ENCODE results near the gene KRTAP5-5. TPM values are rescaled to one million over a fixed set of nuclear protein-coding genes. Genes with fewer than 3 reads are reported as not detected.

KRTAP5-5 gene
- total RNA-seq, 1 experiment from 2014 or later: not detected

GRCh38 chr11:1647901-1648652 lies 18.5 kb downstream of the KRTAP5-5 start:
- Histone ChIP-seq H3K4me3 (ENCODE audit: low read length) (no peak overlapping the region), H3K9me3 (ENCODE audit: low read length) (no peaks in the 10 kb centered on the region), H3K27ac (ENCODE audit: low read length) (no peak overlapping the region), H3K36me3 (ENCODE audit: insufficient read depth, low read length) (no peaks in the 10 kb centered on the region), H3K4me2 (ENCODE audit: low read depth, low read length, poor library complexity, severe bottlenecking) (no peak overlapping the region), H3K27me3 (ENCODE audit: low read length) (0 out of 2 replicates have a peak, but pooled peaks cover 3% of the 10 kb centered on the region), H3K4me1 (ENCODE audit: low read length) (no peaks in the 10 kb centered on the region), H3K79me2 (ENCODE audit: low read length) (no peaks in the 10 kb centered on the region), H3K9ac (ENCODE audit: low read length) (no peak overlapping the region), H4K20me1 (ENCODE audit: insufficient read depth, low read depth, low read length) (no peaks in the 10 kb centered on the region), H3K9me2 (replicated peaks; ENCODE audit: insufficient read depth, low read length) (no peaks in the 10 kb centered on the region), H2AFZ (ENCODE audit: low read length) (no peak overlapping the region)
- DNase-seq: no peak

DNA sequence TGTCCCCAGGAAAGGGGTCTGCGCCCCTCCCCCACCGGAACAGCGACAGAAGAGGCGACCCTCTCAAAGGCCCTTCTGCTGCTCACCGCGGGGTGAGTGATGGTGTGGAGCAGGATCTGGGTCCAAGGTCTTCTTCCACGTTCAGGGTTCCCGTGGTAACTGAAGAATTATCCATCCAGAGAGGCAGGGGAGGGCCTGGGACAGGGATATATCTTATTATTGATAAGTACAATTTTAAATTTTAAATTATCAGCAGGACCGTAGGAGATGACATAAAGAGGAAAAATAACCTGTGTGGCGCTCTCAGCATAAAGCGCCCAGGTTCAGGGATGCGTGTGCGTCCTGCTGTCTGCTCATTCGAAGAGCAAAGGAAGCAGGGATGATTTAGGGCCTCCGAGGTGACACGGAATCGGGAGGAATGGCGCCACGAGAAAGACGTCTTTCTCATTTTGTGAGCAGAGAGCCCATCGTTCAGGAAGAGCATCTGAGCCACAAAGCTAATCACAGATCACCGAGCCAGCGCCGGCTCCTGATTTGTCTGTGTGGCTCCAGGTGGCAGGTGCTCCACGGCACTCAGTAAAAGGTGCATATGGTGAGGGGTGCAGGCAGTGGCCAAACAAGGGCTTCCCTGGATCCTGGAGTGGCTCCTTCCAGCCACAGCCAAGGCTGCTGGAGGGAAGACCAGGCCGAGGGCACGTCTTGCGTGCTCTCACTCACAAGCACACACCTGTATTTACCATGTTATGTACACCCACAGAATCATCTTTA lies 19.3 kb downstream of the KRTAP5-5 start:
- H3K4me1 ChIP-seq (ENCODE audit: low read length): no peaks in the 10 kb centered on the region
- H3K79me2 ChIP-seq (ENCODE audit: low read length): no peaks in the 10 kb centered on the region
- no peak overlapping the region for H3K27ac ChIP-seq (ENCODE audit: low read length)
- H3K4me2 ChIP-seq (ENCODE audit: low read depth, low read length, poor library complexity, severe bottlenecking): no peak overlapping the region
- H3K9ac ChIP-seq (ENCODE audit: low read length): no peak overlapping the region
- DNase-seq: no peak
- H3K9me3 ChIP-seq (ENCODE audit: low read length): no peaks in the 10 kb centered on the region
- H3K4me3 ChIP-seq (ENCODE audit: low read length): no peak overlapping the region
- no peaks in the 10 kb centered on the region for H3K36me3 ChIP-seq (ENCODE audit: insufficient read depth, low read length)
- no peak overlapping the region for H2AFZ ChIP-seq (ENCODE audit: low read length)
- H4K20me1 ChIP-seq (ENCODE audit: insufficient read depth, low read depth, low read length): no peaks in the 10 kb centered on the region
- 0 out of 2 replicates have a peak, but pooled peaks cover 3% of the 10 kb centered on the region for H3K27me3 ChIP-seq (ENCODE audit: low read length)
- no peaks in the 10 kb centered on the region for H3K9me2 ChIP-seq (replicated peaks; ENCODE audit: insufficient read depth, low read length)

- Histone ChIP-seq H3K36me3 (ENCODE audit: insufficient read depth, low read length) (no peaks in the 10 kb centered on the region), H3K4me1 (ENCODE audit: low read length) (no peaks in the 10 kb centered on the region), H3K27me3 (ENCODE audit: low read length) (0 out of 2 replicates have a peak, but pooled peaks cover 3% of the 10 kb centered on the region)
Measured at GRCh38 chr11:1650034-1650917, 20.7 kb downstream of the KRTAP5-5 start.

DNA sequence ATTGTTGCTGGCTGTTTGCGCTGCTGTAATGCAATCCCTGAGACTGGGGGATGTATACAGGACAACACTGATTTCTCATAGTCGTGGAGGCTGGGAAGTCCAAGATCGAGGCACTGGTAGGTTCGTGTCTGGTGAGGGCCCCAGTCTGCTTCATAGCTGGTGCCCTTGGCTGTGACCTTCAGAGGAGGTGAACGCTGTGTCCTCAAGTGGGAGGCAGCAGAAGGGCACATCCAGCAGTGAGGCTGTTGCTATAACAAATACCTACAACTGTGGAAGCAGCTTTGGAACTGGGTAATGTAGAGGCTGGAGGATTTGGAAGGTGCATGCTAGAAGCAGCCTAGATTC lies 21.3 kb downstream of the KRTAP5-5 start:
- Histone ChIP-seq H4K20me1 (ENCODE audit: insufficient read depth, low read depth, low read length) (no peaks in the 10 kb centered on the region), H3K9me3 (ENCODE audit: low read length) (no peaks in the 10 kb centered on the region), H3K9ac (ENCODE audit: low read length) (no peak overlapping the region), H3K27me3 (ENCODE audit: low read length) (0 out of 2 replicates have a peak, but pooled peaks cover 3% of the 10 kb centered on the region), H3K79me2 (ENCODE audit: low read length) (no peaks in the 10 kb centered on the region), H3K4me3 (ENCODE audit: low read length) (no peak overlapping the region), H2AFZ (ENCODE audit: low read length) (no peak overlapping the region), H3K4me2 (ENCODE audit: low read depth, low read length, poor library complexity, severe bottlenecking) (no peak overlapping the region), H3K9me2 (replicated peaks; ENCODE audit: insufficient read depth, low read length) (no peaks in the 10 kb centered on the region), H3K27ac (ENCODE audit: low read length) (no peak overlapping the region), H3K4me1 (ENCODE audit: low read length) (no peaks in the 10 kb centered on the region), H3K36me3 (ENCODE audit: insufficient read depth, low read length) (no peaks in the 10 kb centered on the region)
- no peak for DNase-seq

More at GRCh38 chr11:1650034-1650917, 20.7 kb downstream of the KRTAP5-5 start:
- H3K4me3 ChIP-seq (ENCODE audit: low read length): no peak overlapping the region
- no peaks in the 10 kb centered on the region for H4K20me1 ChIP-seq (ENCODE audit: insufficient read depth, low read depth, low read length)
- no peak overlapping the region for H3K4me2 ChIP-seq (ENCODE audit: low read depth, low read length, poor library complexity, severe bottlenecking)
- H3K79me2 ChIP-seq (ENCODE audit: low read length): no peaks in the 10 kb centered on the region
- H3K27ac ChIP-seq (ENCODE audit: low read length): no peak overlapping the region
- no peaks in the 10 kb centered on the region for H3K9me2 ChIP-seq (replicated peaks; ENCODE audit: insufficient read depth, low read length)
- H2AFZ ChIP-seq (ENCODE audit: low read length): no peak overlapping the region
- no peak overlapping the region for H3K9ac ChIP-seq (ENCODE audit: low read length)
- no peaks in the 10 kb centered on the region for H3K9me3 ChIP-seq (ENCODE audit: low read length)
- DNase-seq: no peak

DNA sequence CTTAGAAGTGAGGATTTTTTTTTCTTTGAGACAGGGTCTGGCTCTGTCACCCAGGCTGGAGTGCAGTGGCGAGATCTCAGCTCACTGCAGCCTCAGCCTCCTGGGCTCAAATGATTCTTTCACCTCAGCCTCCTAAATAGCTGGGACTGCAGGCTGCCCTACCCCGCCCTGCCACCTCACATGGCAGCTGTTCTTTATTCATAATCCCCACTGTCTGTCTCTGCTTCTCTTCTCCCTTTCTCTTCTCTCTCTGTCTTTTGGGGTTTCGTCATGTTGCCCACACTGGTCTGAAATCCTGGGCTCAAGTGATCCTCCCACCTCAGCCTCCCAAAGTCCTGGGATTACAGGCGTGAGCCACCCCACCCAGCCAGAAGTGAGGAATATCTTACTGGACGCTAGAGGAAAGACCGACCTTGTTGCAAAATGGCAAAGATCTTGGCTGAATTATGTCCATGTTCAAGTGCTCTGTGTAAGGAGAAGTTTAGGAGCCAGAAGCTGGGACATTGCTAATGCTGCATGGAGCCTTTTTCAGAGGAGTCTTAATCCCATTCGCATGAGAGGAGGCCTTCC lies 21.9 kb downstream of the KRTAP5-5 start:
- no peaks in the 10 kb centered on the region for H3K79me2 ChIP-seq (ENCODE audit: low read length)

GRCh38 chr11:1652026-1652425 lies 22.5 kb downstream of the KRTAP5-5 start:
- DNase-seq: no peak

More for the DNA sequence above, 21.9 kb downstream of the KRTAP5-5 start:
- no peak for DNase-seq
- Histone ChIP-seq H2AFZ (ENCODE audit: low read length) (no peak overlapping the region), H4K20me1 (ENCODE audit: insufficient read depth, low read depth, low read length) (no peaks in the 10 kb centered on the region), H3K27ac (ENCODE audit: low read length) (no peak overlapping the region), H3K9ac (ENCODE audit: low read length) (no peak overlapping the region), H3K4me1 (ENCODE audit: low read length) (no peaks in the 10 kb centered on the region), H3K4me2 (ENCODE audit: low read depth, low read length, poor library complexity, severe bottlenecking) (no peak overlapping the region), H3K4me3 (ENCODE audit: low read length) (no peak overlapping the region), H3K36me3 (ENCODE audit: insufficient read depth, low read length) (no peaks in the 10 kb centered on the region), H3K27me3 (ENCODE audit: low read length) (0 out of 2 replicates have a peak, but pooled peaks cover 3% of the 10 kb centered on the region), H3K9me2 (replicated peaks; ENCODE audit: insufficient read depth, low read length) (no peaks in the 10 kb centered on the region), H3K9me3 (ENCODE audit: low read length) (no peaks in the 10 kb centered on the region)

DNA sequence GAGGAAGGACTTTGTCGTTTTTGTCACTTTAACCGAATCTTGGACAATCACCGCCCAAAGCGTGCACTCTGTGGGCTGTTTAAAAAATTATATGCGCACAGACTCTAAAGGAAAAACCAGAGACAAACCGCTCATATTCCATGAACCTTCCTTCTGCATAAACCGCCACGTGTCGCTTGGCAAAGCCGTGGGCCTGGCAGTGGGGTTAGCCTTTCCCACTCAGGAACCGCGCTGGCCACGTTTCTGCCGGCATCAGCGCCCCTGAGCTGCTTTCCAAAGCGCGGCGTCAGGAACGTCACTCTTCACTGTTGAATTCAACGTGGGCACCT lies 22.8 kb downstream of the KRTAP5-5 start:
- Histone ChIP-seq H2AFZ (ENCODE audit: low read length) (no peak overlapping the region), H4K20me1 (ENCODE audit: insufficient read depth, low read depth, low read length) (no peaks in the 10 kb centered on the region), H3K27me3 (ENCODE audit: low read length) (0 out of 2 replicates have a peak, but pooled peaks cover 3% of the 10 kb centered on the region), H3K4me2 (ENCODE audit: low read depth, low read length, poor library complexity, severe bottlenecking) (no peak overlapping the region), H3K79me2 (ENCODE audit: low read length) (no peaks in the 10 kb centered on the region), H3K4me3 (ENCODE audit: low read length) (no peak overlapping the region), H3K9ac (ENCODE audit: low read length) (no peak overlapping the region), H3K4me1 (ENCODE audit: low read length) (no peaks in the 10 kb centered on the region), H3K36me3 (ENCODE audit: insufficient read depth, low read length) (no peaks in the 10 kb centered on the region), H3K27ac (ENCODE audit: low read length) (no peak overlapping the region), H3K9me3 (ENCODE audit: low read length) (no peaks in the 10 kb centered on the region), H3K9me2 (replicated peaks; ENCODE audit: insufficient read depth, low read length) (no peaks in the 10 kb centered on the region)
- DNase-seq: no peak

More at GRCh38 chr11:1652026-1652425, 22.5 kb downstream of the KRTAP5-5 start:
- H3K9ac ChIP-seq (ENCODE audit: low read length): no peak overlapping the region
- H4K20me1 ChIP-seq (ENCODE audit: insufficient read depth, low read depth, low read length): no peaks in the 10 kb centered on the region
- H3K36me3 ChIP-seq (ENCODE audit: insufficient read depth, low read length): no peaks in the 10 kb centered on the region
- H3K9me3 ChIP-seq (ENCODE audit: low read length): no peaks in the 10 kb centered on the region
- no peaks in the 10 kb centered on the region for H3K79me2 ChIP-seq (ENCODE audit: low read length)
- no peak overlapping the region for H3K27ac ChIP-seq (ENCODE audit: low read length)
- H3K4me3 ChIP-seq (ENCODE audit: low read length): no peak overlapping the region
- no peaks in the 10 kb centered on the region for H3K4me1 ChIP-seq (ENCODE audit: low read length)
- no peaks in the 10 kb centered on the region for H3K9me2 ChIP-seq (replicated peaks; ENCODE audit: insufficient read depth, low read length)
- H3K4me2 ChIP-seq (ENCODE audit: low read depth, low read length, poor library complexity, severe bottlenecking): no peak overlapping the region
- H3K27me3 ChIP-seq (ENCODE audit: low read length): 0 out of 2 replicates have a peak, but pooled peaks cover 3% of the 10 kb centered on the region
- no peak overlapping the region for H2AFZ ChIP-seq (ENCODE audit: low read length)

All from Karpas-422 (cell line).